ENCODE measurements around the gene ITGA8. TPM values are rescaled to one million over a fixed set of nuclear protein-coding genes. Genes with fewer than 3 reads are reported as not detected.

Gene ITGA8
- total and polyA plus RNA-seq, 2 donors (not counting 1 experiment from before 2014, with no cell fraction given) = not detected

GRCh38 chr10:15695852-15696251 lies 23.9 kb downstream of the ITGA8 start:
- H3K27ac Mint-ChIP-seq = no peak overlapping the region
- Histone ChIP-seq H3K27ac (ENCODE audit: low read length in 2 of 2) (no peak overlapping the region), H2AFZ (ENCODE audit: insufficient read depth, low read depth, low read length, poor library complexity, severe bottlenecking) (no peak overlapping the region), H3K4me1 (ENCODE audit: control insufficient read depth in 2 of 2, insufficient read depth in 2 of 2, low read length in 2 of 2) (no peaks in the 10 kb centered on the region), H3K79me2 (ENCODE audit: control insufficient read depth, insufficient read depth, low read length) (no peaks in the 10 kb centered on the region), H4K20me1 (ENCODE audit: control insufficient read depth, insufficient read depth, low read length, poor library complexity, severe bottlenecking) (no peaks in the 10 kb centered on the region), H3K36me3 (replicated peaks in 1 of 2; ENCODE audit: control extremely low read depth in 1 of 2, control insufficient read depth in 1 of 2, extremely low read depth in 1 of 2, insufficient read depth in 2 of 2, low read length in 1 of 2) (no peaks in the 10 kb centered on the region), H3K4me3 (ENCODE audit: control extremely low read depth in 1 of 5, extremely low read depth in 1 of 5, insufficient read depth in 1 of 5, low read depth in 2 of 5, low read length in 4 of 5) (no peak overlapping the region), H3K27me3 (replicated peaks in 1 of 4; ENCODE audit: control extremely low read depth in 1 of 4, control insufficient read depth in 3 of 4, insufficient read depth in 4 of 4, low read length in 3 of 4) (no peaks in the 10 kb centered on the region), H3K9ac (ENCODE audit: low read length) (no peak overlapping the region), H3K4me2 (replicated peaks; ENCODE audit: low read depth, low read length, poor library complexity, severe bottlenecking) (no peak overlapping the region), H3K9me3 (ENCODE audit: control extremely low read depth in 1 of 3, control insufficient read depth in 2 of 3, insufficient read depth in 1 of 3, low read length in 2 of 3) (no peaks in the 10 kb centered on the region)
- no peaks in the 10 kb centered on the region for H3K4me1 Mint-ChIP-seq
- ATAC-seq (ENCODE audit: low read depth) (no peak), DNase-seq (no peak)
- POLR2A ChIA-PET = no interaction called here
- H3K9me3 Mint-ChIP-seq (ENCODE audit: insufficient read depth) = peaks cover 4% of the 10 kb centered on the region
- intact Hi-C loops (cut with micrococcal nuclease) = no loop called here
- H3K4me3 Mint-ChIP-seq = no peak overlapping the region
- H3K27me3 Mint-ChIP-seq = peaks cover 5% of the 10 kb centered on the region
- TF ChIP-seq EZH2 (IDR thresholded peaks at IDR 0.05; ENCODE audit: borderline replicate concordance, insufficient read depth, low read depth, low read length, poor library complexity, severe bottlenecking) (no peak), CTCF (IDR thresholded peaks at IDR 0.05) (no peak)
- CTCF ChIA-PET = no interaction called here
- 88% methylated on average over 8 of the region's 12 CpGs for WGBS (ENCODE audit: insufficient coverage)

DNA sequence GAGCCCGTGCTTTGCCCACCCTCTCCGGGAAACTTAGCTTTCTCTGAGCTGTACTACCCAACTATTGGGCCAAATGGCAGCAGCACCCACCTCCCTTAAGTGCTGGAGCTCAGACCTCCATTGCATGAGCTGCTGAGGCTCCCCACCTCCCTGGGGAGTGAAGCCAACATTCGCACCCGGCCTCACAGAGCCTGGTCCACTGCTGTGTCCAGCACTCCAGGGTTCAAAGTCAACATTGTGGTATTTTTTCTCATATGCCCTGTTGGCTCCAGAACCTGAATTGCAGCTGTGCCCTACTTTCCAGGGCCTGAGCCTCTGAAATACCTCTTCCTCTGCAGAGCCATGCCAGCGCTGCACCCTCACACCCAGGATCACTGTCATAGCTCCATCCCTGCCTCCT lies 29.7 kb downstream of the ITGA8 start:
- Mint-ChIP-seq H3K9me3 (ENCODE audit: insufficient read depth) (no peaks in the 10 kb centered on the region), H3K4me1 (no peaks in the 10 kb centered on the region), H3K4me3 (no peak overlapping the region), H3K27me3 (peaks cover 20% of the 10 kb centered on the region), H3K27ac (no peak overlapping the region)
- Histone ChIP-seq H3K4me3 (ENCODE audit: control extremely low read depth in 1 of 5, extremely low read depth in 1 of 5, insufficient read depth in 1 of 5, low read depth in 2 of 5, low read length in 4 of 5) (no peak overlapping the region), H3K27me3 (replicated peaks in 1 of 4; ENCODE audit: control extremely low read depth in 1 of 4, control insufficient read depth in 3 of 4, insufficient read depth in 4 of 4, low read length in 3 of 4) (peaks cover 0 to 2% (median 0%) of the 10 kb centered on the region in 4 experiments), H2AFZ (ENCODE audit: insufficient read depth, low read depth, low read length, poor library complexity, severe bottlenecking) (no peak overlapping the region), H3K4me1 (ENCODE audit: control insufficient read depth in 2 of 2, insufficient read depth in 2 of 2, low read length in 2 of 2) (no peaks in the 10 kb centered on the region), H3K4me2 (replicated peaks; ENCODE audit: low read depth, low read length, poor library complexity, severe bottlenecking) (no peak overlapping the region), H3K9ac (ENCODE audit: low read length) (no peak overlapping the region), H4K20me1 (ENCODE audit: control insufficient read depth, insufficient read depth, low read length, poor library complexity, severe bottlenecking) (no peaks in the 10 kb centered on the region), H3K36me3 (replicated peaks in 1 of 2; ENCODE audit: control extremely low read depth in 1 of 2, control insufficient read depth in 1 of 2, extremely low read depth in 1 of 2, insufficient read depth in 2 of 2, low read length in 1 of 2) (no peaks in the 10 kb centered on the region), H3K9me3 (ENCODE audit: control extremely low read depth in 1 of 3, control insufficient read depth in 2 of 3, insufficient read depth in 1 of 3, low read length in 2 of 3) (peaks cover 0 to 3% (median 0%) of the 10 kb centered on the region in 3 donors), H3K79me2 (ENCODE audit: control insufficient read depth, insufficient read depth, low read length) (no peaks in the 10 kb centered on the region), H3K27ac (ENCODE audit: low read length in 2 of 2) (no peak overlapping the region)
- TF ChIP-seq CTCF (IDR thresholded peaks at IDR 0.05) (no peak), EZH2 (IDR thresholded peaks at IDR 0.05; ENCODE audit: borderline replicate concordance, insufficient read depth, low read depth, low read length, poor library complexity, severe bottlenecking) (no peak)
- POLR2A ChIA-PET = no interaction called here
- intact Hi-C loops (cut with micrococcal nuclease) = no loop called here
- CTCF ChIA-PET = no interaction called here
- DNase-seq (no peak), ATAC-seq (ENCODE audit: low read depth) (no peak)
- WGBS (ENCODE audit: insufficient coverage) = 78% methylated on average over 5 of the region's 5 CpGs
